Mesenchymal stem cell (in vitro differentiated cells and primary cell): ENCODE results near the gene SLC16A5.
"Not testable (repeated sequence)": the region's sequence is repeated elsewhere in the genome, so short reads cannot be mapped to it uniquely, and the experiment has no call there.

Experiments
- DNase-seq: peaks from one replicate; pipeline ENCODE4 v3.0.0-alpha.2; 2013
- H2AFZ ChIP-seq: one replicate; pipeline ENCODE4 v1.6.1; 2013; ENCODE audit warnings: low read depth, mild to moderate bottlenecking, control low read depth, inconsistent platforms, low read length, moderate library complexity
- H2AK5ac ChIP-seq: 2 replicates; pipeline ENCODE4 v1.6.1; 2013; ENCODE audit warnings: low read length, moderate library complexity, mild to moderate bottlenecking, inconsistent platforms; ENCODE audit not compliant: severe bottlenecking
- H2BK120ac ChIP-seq: one replicate; pipeline ENCODE4 v1.6.1; 2013; ENCODE audit warnings: low read depth, mild to moderate bottlenecking, inconsistent platforms, low read length, moderate library complexity
- H2BK12ac ChIP-seq, 2 experiments: one replicate each; pipeline ENCODE4 v1.6.1; 2013; ENCODE audit warnings: inconsistent platforms in 2 of 2, low read length in 2 of 2, mild to moderate bottlenecking in 2 of 2, moderate library complexity in 2 of 2, control low read depth in 1 of 2
- H2BK15ac ChIP-seq: one replicate; pipeline ENCODE4 v1.6.1; 2013; ENCODE audit warnings: mild to moderate bottlenecking, low read depth, inconsistent platforms; ENCODE audit not compliant: poor library complexity, severe bottlenecking
- H2BK5ac ChIP-seq: 2 replicates; pipeline ENCODE4 v1.6.1; 2013; ENCODE audit warnings: low read depth, mild to moderate bottlenecking, low read length, control low read depth, inconsistent platforms; ENCODE audit not compliant: poor library complexity, severe bottlenecking
- H3K14ac ChIP-seq, 2 experiments: one replicate each; pipeline ENCODE4 v1.6.1; 2013; ENCODE audit warnings: inconsistent platforms in 2 of 2, low read length in 2 of 2, control low read depth in 1 of 2, mild to moderate bottlenecking in 1 of 2, moderate library complexity in 1 of 2
- H3K18ac ChIP-seq, 2 experiments: one replicate each; pipeline ENCODE4 v1.6.1; 2013; ENCODE audit warnings: inconsistent platforms in 2 of 2, low read length in 2 of 2, control low read depth in 1 of 2, low read depth in 1 of 2, mild to moderate bottlenecking in 1 of 2
- H3K23ac ChIP-seq, 2 experiments: one replicate each; pipeline ENCODE4 v1.6.1; 2013; ENCODE audit warnings: inconsistent platforms in 2 of 2, low read length in 2 of 2, mild to moderate bottlenecking in 2 of 2, moderate library complexity in 2 of 2, control low read depth in 1 of 2
- H3K27ac ChIP-seq: 2 replicates; pipeline ENCODE4 v1.5.1; 2013; ENCODE audit warnings: mild to moderate bottlenecking, moderate library complexity, low read length, control low read depth, inconsistent platforms; ENCODE audit not compliant: poor library complexity, severe bottlenecking
- H3K27me3 ChIP-seq, 2 experiments: 2 replicates each; pipeline versions ENCODE4 v1.6.1 to v1.7.0; 2013; ENCODE audit warnings: low read length in 2 of 2, mild to moderate bottlenecking in 2 of 2, moderate library complexity in 2 of 2, control low read depth in 1 of 2, inconsistent platforms in 1 of 2; ENCODE audit not compliant: control insufficient read depth in 1 of 2, insufficient read depth in 1 of 2
- H3K36me3 ChIP-seq, 2 experiments: 2 replicates each; pipeline versions ENCODE4 v1.6.1 to v1.7.0; 2013; ENCODE audit warnings: low read length in 2 of 2, control low read depth in 1 of 2, inconsistent platforms in 1 of 2, low read depth in 1 of 2, mild to moderate bottlenecking in 1 of 2; ENCODE audit not compliant: insufficient read depth in 2 of 2, control insufficient read depth in 1 of 2
- H3K4ac ChIP-seq, 2 experiments: one replicate each; pipeline ENCODE4 v1.6.1; 2013; ENCODE audit warnings: inconsistent platforms in 2 of 2, low read length in 2 of 2, mild to moderate bottlenecking in 2 of 2, moderate library complexity in 2 of 2, control low read depth in 1 of 2, low read depth in 1 of 2
- H3K4me1 ChIP-seq: 2 replicates; pipeline ENCODE4 v1.6.1; 2013; ENCODE audit warnings: low read depth, low read length, control low read depth; ENCODE audit not compliant: control insufficient read depth, insufficient read depth
- H3K4me2 ChIP-seq: 2 replicates; pipeline ENCODE4 v1.6.1; 2013; ENCODE audit warnings: low read length, mild to moderate bottlenecking, inconsistent platforms; ENCODE audit not compliant: poor library complexity, severe bottlenecking
- H3K4me3 ChIP-seq, 2 experiments: 2 replicates each; pipeline versions ENCODE4 v1.5.1 to v1.7.0; 2013; ENCODE audit warnings: low read length in 2 of 2, mild to moderate bottlenecking in 2 of 2, control low read depth in 1 of 2, low read depth in 1 of 2; ENCODE audit not compliant: insufficient read depth in 1 of 2
- H3K79me1 ChIP-seq: replicated peaks from 2 replicates; pipeline ENCODE4 v1.6.1; 2013; ENCODE audit warnings: mild to moderate bottlenecking, control low read depth, low read length, inconsistent platforms; ENCODE audit not compliant: poor library complexity, severe bottlenecking
- H3K9ac ChIP-seq: 2 replicates; pipeline ENCODE4 v1.7.0; 2013; ENCODE audit warnings: mild to moderate bottlenecking, low read length, moderate library complexity
- H3K9me3 ChIP-seq: 2 replicates; pipeline ENCODE4 v1.7.0; 2013; ENCODE audit warnings: mild to moderate bottlenecking, low read length; ENCODE audit not compliant: control insufficient read depth
- H4K8ac ChIP-seq: one replicate; pipeline ENCODE4 v1.6.1; 2013; ENCODE audit warnings: inconsistent platforms, mild to moderate bottlenecking, low read length, moderate library complexity
- H4K91ac ChIP-seq: one replicate; pipeline ENCODE4 v1.6.1; 2013; ENCODE audit warnings: mild to moderate bottlenecking, low read length, inconsistent platforms
- WGBS: methylation state at CpG from one replicate; pipeline ENCODE4 v1.1.7; 2013; ENCODE audit warnings: mixed read lengths; 5-methylcytosine and 5-hydroxymethylcytosine counted together

SLC16A5 gene

GRCh38 chr17:75133001-75133400 lies 45.2 kb downstream of the SLC16A5 start:
- Histone ChIP-seq H3K18ac (no peak overlapping the region), H2AFZ (no peak overlapping the region), H3K14ac (no peak overlapping the region), H3K27ac (no peak overlapping the region), H3K4me3 (no peak overlapping the region), H3K9me3 (no peaks in the 10 kb centered on the region), H4K8ac (no peak overlapping the region), H3K9ac (no peak overlapping the region), H2BK15ac (no peak overlapping the region), H3K36me3 (peaks cover 33 to 48% of the 10 kb centered on the region in 2 experiments), H3K4ac (no peak overlapping the region), H2BK12ac (peak overlapping the region in 1 of 2 experiments; percentile 38), H2BK5ac (no peak overlapping the region), H3K27me3 (no peaks in the 10 kb centered on the region), H3K79me1 (peaks cover 8% of the 10 kb centered on the region), H4K91ac (peak overlapping the region; percentile 60), H2AK5ac (no peak overlapping the region), H3K4me2 (no peak overlapping the region), H2BK120ac (no peak overlapping the region), H3K23ac (no peak overlapping the region), H3K4me1 (peaks cover 12% of the 10 kb centered on the region)
- WGBS, result 93% methylated on average over 3 of the region's 3 CpGs
- DNase-seq, result no peak

GRCh38 chr17:75133607-75134347 lies 46.0 kb downstream of the SLC16A5 start:
- WGBS, result 92% methylated on average over 14 of the region's 14 CpGs
- H3K4me2 ChIP-seq, H3K9ac ChIP-seq, H3K9me3 ChIP-seq, H3K14ac ChIP-seq, H3K27me3 ChIP-seq, H3K4ac ChIP-seq, H2BK5ac ChIP-seq, H2BK15ac ChIP-seq, H3K23ac ChIP-seq, H4K91ac ChIP-seq, H2AK5ac ChIP-seq, H3K18ac ChIP-seq, H4K8ac ChIP-seq, H2BK120ac ChIP-seq, H2BK12ac ChIP-seq, H3K27ac ChIP-seq, H2AFZ ChIP-seq, H3K4me3 ChIP-seq: not testable (repeated sequence)
- peaks cover 12% of the 10 kb centered on the region for H3K4me1 ChIP-seq
- peak; percentile 44 for DNase-seq
- H3K79me1 ChIP-seq, result peaks cover 11% of the 10 kb centered on the region
- peaks cover 31 to 45% of the 10 kb centered on the region in 2 experiments for H3K36me3 ChIP-seq

- H2AK5ac ChIP-seq, result no peak overlapping the region
- no peaks in the 10 kb centered on the region for H3K9me3 ChIP-seq
- peaks cover 4% of the 10 kb centered on the region for H3K4me1 ChIP-seq
- H2AFZ ChIP-seq, result no peak overlapping the region
- DNase-seq, result no peak
- H3K79me1 ChIP-seq, result peaks cover 9% of the 10 kb centered on the region
- 98% methylated on average over 5 of the region's 5 CpGs for WGBS
- H3K36me3 ChIP-seq, result peaks cover 22 to 36% of the 10 kb centered on the region in 2 experiments
- H2BK5ac ChIP-seq, result no peak overlapping the region
- H2BK12ac ChIP-seq, result no peak overlapping the region
- H3K4ac ChIP-seq, result no peak overlapping the region
- H2BK120ac ChIP-seq, result no peak overlapping the region
- H3K9ac ChIP-seq, result no peak overlapping the region
- H3K14ac ChIP-seq, result no peak overlapping the region
- H3K18ac ChIP-seq, result no peak overlapping the region
- no peak overlapping the region for H4K91ac ChIP-seq
- no peak overlapping the region for H3K27ac ChIP-seq
- no peak overlapping the region for H3K4me3 ChIP-seq
- H3K23ac ChIP-seq, result no peak overlapping the region
- H4K8ac ChIP-seq, result no peak overlapping the region
- H3K27me3 ChIP-seq, result no peaks in the 10 kb centered on the region
- no peak overlapping the region for H2BK15ac ChIP-seq
- H3K4me2 ChIP-seq, result no peak overlapping the region
These were observed 47.7 kb downstream of the SLC16A5 start for GRCh38 chr17:75135452-75135851.

- no peak overlapping the region for H2AK5ac ChIP-seq
- no peak overlapping the region for H3K18ac ChIP-seq
- peaks cover 27 to 40% of the 10 kb centered on the region in 2 experiments for H3K36me3 ChIP-seq
- H2BK15ac ChIP-seq, result no peak overlapping the region
- no peak overlapping the region for H3K27ac ChIP-seq
- H2BK12ac ChIP-seq, result peak overlapping the region in 1 of 2 experiments; percentile 39
- WGBS, result 96% methylated on average over 4 of the region's 8 CpGs
- peaks cover 2% of the 10 kb centered on the region for H3K4me1 ChIP-seq
- H3K4me2 ChIP-seq, result no peak overlapping the region
- no peak overlapping the region for H3K23ac ChIP-seq
- no peak for DNase-seq
- H3K4me3 ChIP-seq, result no peak overlapping the region
- H4K91ac ChIP-seq, result no peak overlapping the region
- H4K8ac ChIP-seq, result peak overlapping the region; percentile 13
- H2BK120ac ChIP-seq, result no peak overlapping the region
- no peak overlapping the region for H3K14ac ChIP-seq
- H2AFZ ChIP-seq, result no peak overlapping the region
- H3K4ac ChIP-seq, result no peak overlapping the region
- H3K9me3 ChIP-seq, result no peaks in the 10 kb centered on the region
- no peak overlapping the region for H3K9ac ChIP-seq
- no peaks in the 10 kb centered on the region for H3K27me3 ChIP-seq
- peaks cover 9% of the 10 kb centered on the region for H3K79me1 ChIP-seq
- H2BK5ac ChIP-seq, result no peak overlapping the region
These were observed 48.2 kb downstream of the SLC16A5 start for GRCh38 chr17:75135946-75136345.
